ENCODE results near the gene TPH2.
A peak's percentile ranks its signal among the peaks of the same experiment; 100 is the strongest.

The TPH2 gene

DNA sequence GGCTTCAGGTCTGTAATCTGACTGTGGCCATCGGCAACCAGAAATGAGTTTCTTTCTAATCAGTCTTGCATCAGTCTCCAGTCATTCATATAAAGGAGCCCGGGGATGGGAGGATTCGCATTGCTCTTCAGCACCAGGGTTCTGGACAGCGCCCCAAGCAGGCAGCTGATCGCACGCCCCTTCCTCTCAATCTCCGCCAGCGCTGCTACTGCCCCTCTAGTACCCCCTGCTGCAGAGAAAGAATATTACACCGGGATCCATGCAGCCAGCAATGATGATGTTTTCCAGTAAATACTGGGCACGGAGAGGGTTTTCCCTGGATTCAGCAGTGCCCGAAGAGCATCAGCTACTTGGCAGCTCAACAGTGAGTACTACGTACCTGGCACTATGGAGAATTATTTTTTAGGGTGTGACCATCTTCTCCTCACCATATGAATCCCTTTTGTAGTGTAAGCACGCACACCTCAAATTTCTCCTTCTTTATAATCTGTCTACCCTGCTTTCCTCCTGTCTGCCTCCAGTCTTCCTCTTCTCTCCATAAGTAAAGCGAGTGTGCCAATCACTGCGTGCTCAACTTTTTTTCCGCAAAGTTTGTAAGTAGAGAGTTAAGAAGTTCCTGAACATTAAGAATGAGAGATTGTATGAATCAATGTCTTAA, at the start of gene TPH2:
Gene TPH2, plus strand, starts transcription at position 118 of the 658 bp plus-strand sequence. Its CDS starts 142 bp downstream, at position 260.
- DNase-seq: peak; percentile 60 to 79

DNA sequence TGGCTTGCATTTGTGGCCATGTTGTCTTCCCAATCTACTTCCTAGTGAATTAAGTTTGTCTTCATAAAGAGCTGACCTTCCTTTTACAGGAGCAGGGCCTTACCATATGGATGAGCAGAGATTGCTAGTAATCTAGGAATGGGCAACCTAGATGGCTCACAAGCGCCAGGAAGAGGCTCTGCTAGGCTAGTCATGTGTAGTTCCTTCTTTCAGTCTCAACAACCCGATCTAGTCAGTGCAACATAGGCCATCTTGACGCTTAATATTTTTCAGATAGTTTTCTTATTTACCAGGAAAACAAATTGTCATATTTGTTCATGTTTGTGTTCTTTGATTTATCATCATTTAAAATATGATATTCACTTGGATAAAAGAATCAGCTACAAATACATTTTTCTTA, 48.2 kb upstream of the TPH2 start:
- no peak for DNase-seq

DNA sequence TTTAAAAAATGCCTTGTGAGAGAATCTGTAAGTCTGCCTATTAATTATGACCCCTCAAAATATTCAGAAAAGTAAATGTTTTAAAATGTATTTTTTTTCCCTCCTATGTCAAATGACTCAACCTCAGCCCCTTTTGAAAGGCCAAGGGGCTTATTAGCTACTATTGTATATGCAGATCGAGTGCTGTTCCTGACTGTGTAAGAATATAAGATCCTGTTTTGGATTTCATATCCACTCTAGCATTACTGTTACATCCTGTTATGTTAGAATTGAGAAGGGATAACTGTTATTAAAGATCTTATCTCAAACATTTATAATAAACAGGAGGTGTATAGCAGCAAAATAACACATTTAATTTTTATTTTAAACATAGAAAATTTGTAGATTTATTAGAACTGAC, 46.6 kb upstream of the TPH2 start:
- no peak for DNase-seq

DNA sequence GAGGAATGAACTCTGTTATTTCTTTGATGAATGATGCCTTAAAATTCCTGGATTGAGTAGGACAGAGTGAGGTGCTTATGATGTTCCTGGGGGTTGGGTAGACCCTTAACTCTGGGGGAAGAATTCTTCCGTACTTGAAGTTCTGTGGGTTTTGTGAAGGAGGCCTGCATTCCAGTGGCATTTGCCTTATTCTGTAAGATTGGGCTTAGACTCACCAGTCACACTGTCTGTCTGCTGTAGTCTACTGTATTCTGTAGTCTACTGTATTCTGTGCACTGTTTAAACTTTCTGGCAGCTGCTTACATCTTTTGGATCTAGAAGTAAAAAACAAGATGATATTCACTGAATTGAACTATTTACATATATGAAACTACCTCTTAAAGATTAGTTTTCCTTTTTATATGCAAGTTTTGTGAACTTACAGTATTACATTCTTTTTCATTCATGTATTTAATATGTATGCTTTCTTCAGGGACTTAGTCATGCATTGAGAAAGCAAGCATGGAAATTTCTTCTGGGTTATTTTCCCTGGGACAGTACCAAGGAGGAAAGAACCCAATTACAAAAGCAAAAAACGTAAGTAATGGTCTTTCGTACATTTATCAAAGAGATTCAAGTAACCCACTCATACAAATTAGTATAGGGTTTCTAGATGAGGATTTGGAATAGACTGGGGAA, 42.3 kb upstream of the TPH2 start:
- no peak for DNase-seq

DNA sequence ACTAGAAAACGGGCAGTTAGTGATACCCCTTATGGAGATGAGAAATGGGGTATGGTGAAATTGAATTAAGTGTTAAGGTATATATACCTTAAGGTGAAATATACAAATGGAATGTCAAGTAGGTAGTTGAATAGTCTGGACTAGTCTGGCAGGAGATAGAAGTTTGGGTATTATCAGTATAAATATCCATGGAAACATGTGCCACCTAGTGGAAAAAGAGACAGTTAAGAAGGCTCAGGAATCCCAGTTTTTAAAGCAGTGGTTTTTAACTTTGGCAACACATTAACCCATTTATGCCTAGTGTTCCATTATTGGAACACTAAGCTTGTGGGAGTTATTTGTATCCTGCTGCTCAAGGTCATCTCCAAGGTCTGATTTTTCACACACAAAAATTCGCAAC, 38.6 kb upstream of the TPH2 start:
- DNase-seq: no peak

DNA sequence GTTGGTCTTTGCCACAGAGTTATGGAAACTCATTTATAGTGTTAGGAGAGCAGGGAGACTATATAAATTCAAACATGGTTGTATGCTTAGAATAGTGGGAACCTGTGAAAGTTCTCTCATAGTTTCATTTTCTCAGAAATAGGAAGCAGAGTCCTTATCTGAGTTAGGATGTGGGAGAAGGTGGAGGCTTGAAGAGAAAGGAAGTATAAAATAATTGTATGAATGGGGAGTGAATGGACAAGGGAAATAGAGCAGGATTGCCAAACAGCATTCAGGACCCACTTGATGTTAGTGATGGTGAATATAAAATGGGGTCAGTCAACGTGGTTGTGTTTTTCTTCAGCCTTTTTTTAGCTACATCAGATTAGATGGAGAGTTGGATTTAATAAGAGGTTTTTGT, 34.0 kb upstream of the TPH2 start:
- no peak for DNase-seq

DNA sequence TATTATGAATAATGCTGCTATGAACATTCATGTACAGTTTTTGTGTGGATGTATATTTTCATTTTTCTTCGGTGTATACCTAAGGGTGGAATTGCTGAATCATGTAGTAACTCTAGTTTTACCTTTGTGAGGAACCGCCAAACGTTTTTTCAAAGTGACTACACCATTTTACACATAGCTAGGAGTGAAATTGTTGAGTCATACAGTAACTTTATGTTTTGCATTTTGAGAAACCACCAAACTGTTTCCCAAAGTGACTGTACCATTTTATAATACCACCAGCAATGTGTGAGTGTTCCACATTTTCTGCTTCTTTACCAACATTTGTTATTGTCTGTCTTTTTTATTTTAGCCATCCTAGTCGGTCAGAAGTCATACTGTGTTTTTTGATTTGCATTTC, 3.1 kb upstream of the TPH2 start:
- no peak for DNase-seq

DNA sequence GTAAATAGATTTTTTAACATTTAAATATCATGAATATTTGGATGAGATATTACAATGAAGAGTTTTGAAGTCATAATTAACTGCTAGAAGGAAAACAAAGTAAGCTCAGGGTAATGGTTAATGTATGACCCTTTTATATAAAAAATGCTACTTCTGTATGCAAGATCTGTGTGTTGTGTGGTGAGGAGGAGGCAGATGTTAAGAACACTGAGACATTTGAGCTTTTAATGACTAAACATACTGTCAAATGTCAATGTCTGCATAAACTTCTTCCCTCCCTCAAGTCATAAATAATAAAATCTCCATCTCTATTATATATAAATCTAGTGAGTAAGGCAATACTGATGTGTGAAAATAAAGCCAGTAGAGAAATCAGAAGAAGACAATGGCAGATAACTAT, 1.4 kb downstream of the TPH2 start:
- no peak for DNase-seq

DNA sequence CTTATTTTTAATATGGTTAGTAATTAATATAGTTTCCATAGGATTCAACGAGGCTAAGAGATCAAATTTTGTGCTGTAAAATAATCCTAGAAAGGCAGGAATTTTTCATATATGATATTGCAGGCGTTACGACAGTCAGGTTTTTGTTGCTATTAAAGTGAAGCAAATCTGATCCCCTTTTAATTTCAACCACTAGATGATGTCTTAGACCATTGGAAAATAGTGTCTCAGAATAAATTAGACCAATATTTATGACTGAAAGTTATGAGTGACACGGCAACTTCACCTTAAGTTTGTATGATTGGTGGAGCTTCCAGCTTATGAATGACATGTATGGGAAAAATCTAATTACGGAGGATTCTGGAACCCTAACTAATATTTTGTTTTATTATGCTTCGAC, 2.5 kb downstream of the TPH2 start:
- DNase-seq: no peak

DNA sequence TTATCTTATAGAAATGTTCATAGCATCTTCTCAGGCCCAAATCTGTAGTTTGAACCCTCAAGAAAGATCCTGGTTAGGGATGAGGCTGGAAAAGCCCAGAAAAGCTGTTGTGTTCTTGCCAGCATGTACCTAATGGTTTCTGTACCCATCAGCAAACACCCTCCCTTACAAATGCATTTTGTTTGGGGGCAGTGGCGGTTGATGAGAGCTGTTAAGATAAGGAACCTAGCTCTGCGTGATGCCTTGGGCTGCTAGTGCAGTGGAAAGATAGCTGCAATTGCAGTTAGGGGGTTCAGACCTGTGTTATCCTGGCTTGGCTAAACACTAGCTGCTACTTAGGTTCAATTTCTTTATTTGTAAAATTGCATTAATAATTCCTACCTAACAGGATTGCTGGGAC, 3.6 kb downstream of the TPH2 start:
- no peak for DNase-seq

DNA sequence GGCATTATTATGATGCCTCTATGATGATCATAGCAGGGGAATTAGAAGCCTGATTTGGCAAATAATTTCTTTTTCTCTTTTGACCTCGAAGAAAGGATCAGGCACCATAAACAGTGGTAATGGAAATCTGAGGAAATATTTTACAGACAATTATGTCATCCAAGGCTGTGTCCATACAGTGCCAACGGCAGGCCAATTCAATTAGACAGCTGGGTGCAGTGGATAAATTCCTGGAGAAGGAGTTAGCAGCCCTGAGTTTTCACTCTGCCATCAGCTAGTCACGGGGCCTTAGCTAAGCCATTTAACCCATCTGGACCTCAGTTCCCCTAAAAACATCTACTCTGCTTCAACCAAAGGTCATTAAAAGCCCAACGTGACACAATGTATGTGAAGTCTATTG, 4.1 kb downstream of the TPH2 start:
- no peak for DNase-seq

DNA sequence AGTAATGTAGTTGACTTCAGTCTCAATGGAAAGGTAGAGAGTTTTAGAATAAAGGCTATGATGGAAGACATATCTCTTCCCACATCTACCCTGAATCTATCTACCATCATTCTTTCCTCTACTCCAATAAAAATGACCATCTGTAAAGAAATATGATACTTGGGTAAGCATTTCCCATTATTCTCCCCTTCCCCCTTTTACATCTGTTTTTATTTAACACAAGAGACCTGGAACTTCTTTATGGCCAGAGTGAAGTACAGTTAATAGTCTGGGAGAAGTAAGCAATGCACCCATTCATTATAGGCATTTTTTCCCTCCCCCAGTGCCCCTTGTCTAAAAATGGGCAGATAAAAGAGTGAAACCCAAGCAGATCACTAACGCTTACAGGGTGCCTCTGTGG, 6.5 kb downstream of the TPH2 start:
- no peak for DNase-seq

DNA sequence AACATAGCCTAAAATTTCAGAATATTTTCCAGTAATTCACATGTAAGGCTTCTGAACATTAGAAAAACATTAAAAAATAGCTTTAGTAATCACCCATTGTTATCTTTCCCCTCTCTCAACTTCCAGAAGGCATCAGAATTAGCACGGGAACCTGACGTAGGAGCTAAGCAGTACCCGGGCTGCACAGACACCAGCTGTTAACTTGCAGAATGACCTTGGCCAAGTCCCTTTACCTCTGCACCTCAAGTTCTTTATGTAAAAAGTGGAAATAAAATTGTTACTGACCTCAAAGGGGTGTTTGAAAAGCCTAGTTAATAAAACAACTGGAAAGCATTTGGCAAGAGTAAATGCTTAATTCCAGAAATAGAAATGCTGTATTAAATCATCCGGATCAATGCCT, 7.2 kb downstream of the TPH2 start:
- no peak for DNase-seq

DNA sequence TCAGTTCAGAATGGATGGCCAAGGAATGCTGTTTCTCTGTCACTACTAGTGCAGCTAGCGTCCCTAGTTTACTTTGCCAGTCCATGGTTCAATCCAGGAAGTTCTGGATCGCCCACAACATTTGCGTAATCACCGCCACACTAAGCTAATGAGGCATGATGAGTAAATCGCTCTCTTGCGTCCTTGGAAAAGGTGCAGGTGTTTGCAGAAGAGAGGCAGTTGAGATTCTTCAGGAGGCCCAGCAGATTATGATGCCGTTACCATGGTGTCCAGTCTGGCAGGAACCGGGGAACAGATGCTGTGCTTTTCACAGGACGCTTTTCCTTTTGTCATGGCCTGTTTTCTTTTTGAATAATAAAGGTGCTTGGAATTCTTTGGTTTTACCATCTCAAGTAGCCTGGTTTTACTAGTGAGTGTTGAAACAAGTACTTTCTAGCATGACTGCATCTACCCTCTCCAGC, 9.0 kb downstream of the TPH2 start:
- DNase-seq: peak; percentile 97 to 99

DNA sequence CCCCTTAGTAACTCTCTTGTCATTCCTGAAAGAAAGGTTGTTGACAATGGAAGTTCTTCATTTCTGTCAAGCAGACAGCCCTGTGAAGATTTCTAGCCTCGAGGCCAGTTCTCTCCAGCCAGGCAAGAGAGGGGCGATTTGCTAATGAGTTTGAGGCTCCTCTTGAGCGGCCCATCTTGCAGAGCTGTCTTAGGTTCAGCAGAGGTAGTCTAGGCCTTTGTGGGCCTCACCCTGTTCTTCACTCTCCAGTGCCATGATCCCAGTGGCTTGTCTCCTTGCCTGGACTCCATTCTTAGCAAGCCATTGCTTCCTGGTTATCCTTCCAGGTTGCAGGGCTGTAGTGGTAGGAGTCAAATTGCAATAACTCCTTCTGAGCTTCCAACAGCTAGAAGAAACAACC, 9.7 kb downstream of the TPH2 start:
- peak in 1 of 2 experiments; percentile 10 for DNase-seq

DNA sequence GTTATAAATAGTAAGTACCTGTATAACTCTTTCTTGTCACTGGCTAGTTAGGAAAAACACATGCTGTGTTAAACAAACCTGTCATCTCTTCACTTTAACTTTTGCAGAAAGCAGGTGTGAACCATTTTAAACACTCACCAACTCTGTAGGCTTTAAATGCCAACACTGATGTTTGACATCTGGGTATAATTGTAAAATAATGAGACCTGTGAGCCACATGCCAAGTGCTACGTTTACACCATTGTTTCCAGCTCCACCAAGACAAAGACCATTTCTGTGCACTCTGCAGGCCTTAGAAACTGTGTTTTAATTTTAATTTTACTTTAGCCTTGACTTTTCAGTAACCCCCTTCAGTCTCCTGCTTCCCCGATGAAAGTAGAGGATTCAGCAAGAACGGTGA, 11.0 kb downstream of the TPH2 start:
- DNase-seq: no peak

DNA sequence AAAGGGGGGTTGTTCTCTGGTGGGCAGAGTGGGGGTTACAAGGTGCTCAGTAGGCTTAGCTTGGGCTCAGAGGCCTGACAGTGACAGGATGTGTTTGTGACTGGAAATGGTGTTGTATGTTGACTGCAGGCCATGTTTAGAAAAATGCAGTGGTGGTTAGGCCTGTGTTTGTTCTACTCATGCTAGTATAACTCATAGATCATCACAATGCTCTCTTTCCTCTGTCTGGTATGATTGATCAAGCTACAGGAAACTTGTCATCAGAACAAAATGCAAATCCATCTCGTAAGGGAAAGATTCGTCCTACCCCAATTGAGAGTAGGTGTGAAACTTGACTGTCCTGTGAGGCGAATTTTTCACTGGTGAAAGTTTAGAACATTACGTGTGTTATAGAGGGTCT, 11.8 kb downstream of the TPH2 start:
- DNase-seq: no peak

DNA sequence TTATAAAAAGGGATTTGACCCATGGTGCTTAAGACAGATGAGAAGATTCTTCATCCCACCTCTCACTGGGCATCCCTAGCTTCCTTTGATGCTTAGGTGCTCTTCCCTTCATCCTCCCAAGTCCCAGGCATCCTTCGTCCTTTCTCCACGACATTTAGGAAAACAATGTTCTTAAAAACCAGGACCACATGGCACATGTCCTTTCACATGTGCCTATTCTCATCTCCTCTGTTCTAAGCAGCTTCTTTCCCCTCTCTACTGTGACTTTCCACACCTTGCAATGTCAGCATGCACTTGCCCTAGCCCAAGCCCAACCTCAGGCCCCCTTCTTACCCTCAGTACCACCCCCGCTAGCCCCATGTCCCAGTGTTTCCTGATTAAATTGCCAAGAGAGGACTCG, 12.2 kb downstream of the TPH2 start:
- DNase-seq: no peak

DNA sequence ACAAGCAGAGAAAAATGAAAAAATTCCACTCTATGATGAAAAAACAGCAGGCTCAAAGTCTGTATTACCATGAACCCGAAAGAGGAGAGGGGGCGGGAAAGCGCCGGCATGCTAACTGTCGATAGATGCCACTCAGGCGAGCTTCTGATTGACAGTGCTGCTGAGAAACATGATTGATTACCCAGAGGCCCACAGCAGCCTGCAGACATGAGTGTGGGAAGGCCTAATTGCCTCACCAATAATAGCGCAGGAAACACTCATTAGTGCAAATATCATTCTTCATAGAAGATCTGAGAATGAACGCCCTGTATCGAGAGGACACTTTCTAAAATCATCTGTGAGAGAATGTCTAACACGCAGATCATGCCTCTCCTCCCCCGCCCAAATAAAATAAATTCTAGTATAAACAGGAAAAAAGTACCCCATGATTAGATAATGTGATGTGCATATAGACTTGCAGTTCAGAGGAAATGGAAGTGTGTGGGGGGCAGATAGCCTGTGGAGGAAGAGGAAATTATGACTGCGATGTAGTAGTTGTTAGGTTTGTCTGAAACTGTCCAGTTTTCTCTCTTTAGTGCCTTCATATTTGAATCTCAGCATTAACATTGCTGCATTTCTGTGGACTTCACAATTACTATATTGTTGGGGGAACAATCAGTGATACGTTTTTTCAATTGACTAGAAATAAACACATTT, 15.6 kb downstream of the TPH2 start:
- no peak for DNase-seq

DNA sequence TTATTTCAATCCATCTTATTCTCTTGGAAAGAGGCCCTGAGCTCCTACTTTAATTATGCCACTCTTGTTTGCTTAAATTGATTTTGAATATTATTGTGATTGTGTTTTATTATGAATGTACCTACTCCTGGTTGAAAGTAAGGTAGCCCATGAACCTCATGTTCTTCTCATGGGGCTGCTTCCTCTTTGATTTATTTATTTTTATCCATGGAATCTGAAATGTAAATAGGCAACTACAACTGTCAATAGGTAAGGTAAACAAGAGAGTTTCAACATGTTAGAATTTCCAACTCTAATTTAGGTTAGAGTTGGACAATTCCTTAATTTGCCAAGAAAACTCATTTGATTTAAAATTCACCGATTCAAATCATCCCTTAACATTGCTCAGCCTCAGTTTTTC, 16.2 kb downstream of the TPH2 start:
- DNase-seq: no peak

DNA sequence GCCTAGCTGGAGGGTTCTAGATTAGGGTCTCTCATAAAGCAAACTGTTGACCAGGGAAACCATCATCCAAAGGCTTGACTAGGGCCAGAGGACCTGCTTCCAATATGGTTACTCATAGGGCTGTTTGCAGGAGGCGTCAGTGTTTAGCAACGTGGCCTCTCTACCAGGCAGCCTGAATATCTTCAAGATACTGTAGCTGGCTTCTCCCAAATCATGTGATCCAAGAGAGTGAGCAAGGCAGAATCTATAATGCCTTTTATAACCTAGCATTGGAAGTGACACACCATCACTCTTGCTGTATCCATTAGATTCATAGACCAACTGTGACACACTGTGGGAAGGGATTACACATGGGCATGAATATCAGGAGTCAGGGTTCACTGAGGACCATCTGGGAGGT, 17.3 kb downstream of the TPH2 start:
- no peak for DNase-seq

DNA sequence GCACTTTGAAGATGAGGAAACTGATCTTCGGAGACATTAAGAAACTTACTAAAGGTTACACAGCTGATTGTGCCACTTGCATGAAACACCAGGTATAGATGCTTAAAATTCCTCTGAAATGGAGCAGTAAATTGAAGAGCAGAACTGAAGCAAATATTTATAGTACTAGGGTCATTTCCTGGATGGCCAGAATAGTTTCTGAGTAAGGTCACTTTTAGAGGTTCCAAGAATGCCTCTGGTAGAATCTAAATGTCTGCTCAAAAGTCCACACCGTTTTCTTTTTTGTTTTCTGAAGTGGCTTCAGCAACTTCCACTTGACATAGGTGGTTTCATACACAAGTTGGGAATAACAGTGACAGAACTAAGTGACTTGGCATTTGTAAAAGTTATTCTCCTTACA, 19.4 kb downstream of the TPH2 start:
- DNase-seq: no peak

DNA sequence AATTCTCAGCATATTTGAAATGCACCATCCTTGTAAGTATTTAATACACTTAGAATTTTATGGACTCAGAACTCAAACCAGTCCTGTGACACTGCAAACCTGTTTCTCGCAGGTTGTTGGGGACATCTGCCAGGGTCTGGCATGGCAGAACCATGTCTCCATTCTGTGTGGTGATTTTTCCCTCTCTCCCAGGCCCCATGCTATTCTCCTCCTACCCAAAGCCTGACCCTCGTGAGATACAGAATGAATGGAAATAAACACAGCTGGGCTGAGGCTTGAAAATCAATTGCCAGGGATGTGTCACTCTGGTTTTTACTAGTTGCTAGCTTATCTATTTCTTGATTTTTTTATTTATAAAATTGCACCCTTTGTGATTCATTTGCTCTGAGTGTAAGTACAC, 19.8 kb downstream of the TPH2 start:
- DNase-seq: no peak

DNA sequence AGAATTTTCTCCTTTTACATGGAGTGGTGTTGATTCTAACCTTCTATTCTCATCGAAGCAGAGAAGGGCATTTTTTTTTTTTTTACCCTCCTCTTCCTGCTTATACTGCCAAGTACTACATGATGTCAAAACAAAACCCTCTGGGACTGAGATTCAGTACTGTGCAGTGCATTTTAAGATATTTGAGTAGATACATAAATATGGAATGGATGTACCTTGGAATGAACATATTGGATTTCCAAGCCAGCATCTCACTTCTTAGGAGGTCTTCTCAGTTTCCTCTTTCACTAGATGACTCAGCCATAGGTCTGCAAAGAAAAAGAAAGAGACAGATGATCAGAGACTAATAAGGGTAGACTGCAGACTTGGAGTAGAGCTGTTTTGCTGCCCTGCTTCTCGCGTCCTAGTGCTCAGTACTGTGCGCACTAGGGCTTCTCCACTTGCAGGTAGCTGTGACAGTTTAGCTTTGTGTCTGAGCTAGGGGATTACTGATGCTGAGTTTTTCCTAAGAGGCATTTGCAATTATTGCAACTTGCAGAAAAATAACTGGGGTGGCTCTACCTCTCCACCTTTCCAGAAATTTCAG, 20.4 kb downstream of the TPH2 start:
- no peak for DNase-seq
